HepG2 (cell line): ENCODE data around the gene ZC3H12A. TPM values are rescaled to one million over a fixed set of nuclear protein-coding genes. Genes with fewer than 3 reads are reported as not detected.

Experiments
- ATAC-seq: fragments of 200-7000 bp; cut with Tn5 transposase; 3 replicates; pipeline ENCODE4 v1.9.1; 2020; ENCODE audit warnings: mild to moderate bottlenecking, moderate library complexity
- BruUV-seq: library from RNA; stranded (reverse); fragments of 400-500 nt; replicated peaks from 2 replicates; lab custom pipeline; 2021; lab: Mats Ljungman, UMichigan
- CTCF ChIA-PET: fragments of 300-600 bp; formaldehyde crosslinking; extraction: SDS; loops from one replicate; lab custom pipeline; 2021; ENCODE audit warnings: low total read pairs, inconsistent platforms, low intra/inter-chr PET ratio; lab: Yijun Ruan, JAX
- POLR2A ChIA-PET: fragments of 350-600 bp; sonication (Branson Sonifier 250); formaldehyde crosslinking; loops from one replicate; lab custom pipeline; 2020; ENCODE audit warnings: antibody characterized with exemption, inconsistent platforms; lab: Yijun Ruan, JAX
- DNase-seq: peaks from one replicate; pipeline ENCODE4 v3.0.0-alpha.2; 2015; ENCODE audit warnings: low spot score
- FAIRE-seq: peaks from 3 replicates; lab custom pipeline; 2011; peaks lifted over from hg19 to GRCh38; lab: Jason Lieb, UNC
- H2AFZ ChIP-seq: one replicate; pipeline ENCODE4 v1.6.1; 2011; ENCODE audit warnings: low read length, inconsistent platforms
- H3K27ac ChIP-seq: fragments of 300-600 bp; 3 replicates; pipeline ENCODE4 v1.8.0; 2011; ENCODE audit warnings: mixed run types, mild to moderate bottlenecking, mixed read lengths, low read length, inconsistent platforms; ENCODE audit not compliant: insufficient read depth; ENCODE audit errors: extremely low read length
- H3K27me3 ChIP-seq, 2 experiments: fragments of 200-600 bp in 1 of 2; 2 replicates in 1 of 2; 3 replicates in 1 of 2; pipeline versions ENCODE4 v1.6.0 to v1.8.0; 2011; ENCODE audit warnings: low read length in 2 of 2, mild to moderate bottlenecking in 2 of 2, moderate library complexity in 2 of 2, inconsistent platforms in 1 of 2; ENCODE audit not compliant: insufficient read depth in 2 of 2, control insufficient read depth in 1 of 2
- H3K36me3 ChIP-seq, 2 experiments: fragments of 200-600 bp in 1 of 2; replicated peaks in 1 of 2; 2 replicates in 1 of 2; 3 replicates in 1 of 2; pipeline versions ENCODE4 v1.5.1 to v1.8.0; 2011; ENCODE audit warnings: low read length in 2 of 2, inconsistent platforms in 1 of 2; ENCODE audit not compliant: insufficient read depth in 2 of 2, control insufficient read depth in 1 of 2
- H3K4me1 ChIP-seq: 2 replicates; pipeline ENCODE4 v1.5.1; 2012; ENCODE audit warnings: low read length, inconsistent platforms; ENCODE audit not compliant: insufficient read depth
- H3K4me2 ChIP-seq: 2 replicates; pipeline ENCODE4 v1.6.0; 2011; ENCODE audit warnings: low read depth, low read length, inconsistent platforms
- H3K4me3 ChIP-seq, 3 experiments: fragments of 200-600 bp in 1 of 3; sonication (generic), shearing (Covaris generic) in 1 of 3; replicated peaks in 1 of 3; 2 replicates each; pipeline ENCODE4 v1.5.1; 2011 to 2016; ENCODE audit warnings: low read length in 3 of 3, inconsistent platforms in 2 of 3, low read depth in 2 of 3, mild to moderate bottlenecking in 2 of 3, control low read depth in 1 of 3, mixed read lengths in 1 of 3; ENCODE audit not compliant: insufficient read depth in 1 of 3
- H3K79me2 ChIP-seq: one replicate; pipeline ENCODE4 v1.6.1; 2011; ENCODE audit warnings: low read length, inconsistent platforms; ENCODE audit not compliant: insufficient read depth
- H3K9ac ChIP-seq: 2 replicates; pipeline ENCODE4 v1.6.0; 2011; ENCODE audit warnings: mild to moderate bottlenecking, low read depth, low read length, inconsistent platforms; ENCODE audit not compliant: insufficient read depth
- H3K9me3 ChIP-seq: 2 replicates; pipeline ENCODE4 v1.5.1; 2012; ENCODE audit warnings: mild to moderate bottlenecking, low read length
- H4K20me1 ChIP-seq: 2 replicates; pipeline ENCODE4 v1.6.0; 2011; ENCODE audit warnings: inconsistent platforms, mild to moderate bottlenecking, low read length, moderate library complexity; ENCODE audit not compliant: insufficient read depth
- CHD2 ChIP-seq: IDR thresholded peaks from 2 replicates; pipeline ENCODE4 v1.6.1; 2011; ENCODE audit warnings: low read depth, low read length, improper control_type of control experiment
- HMG20B ChIP-seq: conservative IDR thresholded peaks from 2 replicates; pipeline ENCODE4 v1.6.1; 2016; ENCODE audit warnings: missing genetic modification reagents, missing compliant biosample characterization
- MBNL3 ChIP-seq: fragments of 250-450 bp; sonication (Bioruptor Pico); conservative IDR thresholded peaks from 2 replicates; pipeline ENCODE4 v1.8.0; 2022; ENCODE audit warnings: mild to moderate bottlenecking, inconsistent platforms
- STAG1 ChIP-seq: sonication (generic); formaldehyde crosslinking; IDR thresholded peaks from 2 replicates; pipeline ENCODE4 v1.4.0; 2020; ENCODE audit warnings: missing genetic modification reagents
- ZNF766 ChIP-seq: sonication (generic); formaldehyde crosslinking; IDR thresholded peaks from 2 replicates; pipeline ENCODE4 v1.5.0; 2020; ENCODE audit warnings: missing genetic modification reagents, borderline replicate concordance
- WGBS: methylation state at CpG from one replicate; pipeline ENCODE4 v1.1.6; 2017; ENCODE audit warnings: low lambda C conversion rate; 5-methylcytosine and 5-hydroxymethylcytosine counted together
- in situ Hi-C: cut with HindIII; loops from 2 replicates; pipeline ENCODE4 v1.10.0; 2017; ENCODE audit warnings: low pct_unique_long_range_greater_than_20kb; ENCODE audit not compliant: extremely low pct_ligation_motif_present
- intact Hi-C: fragments of 100-400 bp; cut with micrococcal nuclease; formaldehyde crosslinking; loops from one replicate; pipeline ENCODE4 v1.10.0; 2022; ENCODE audit not compliant: unreplicated experiment
- polyA plus RNA-seq, 8 experiments: library from polyadenylated mRNA; depleted of rRNA in 3 of 8; stranded (reverse) in 7 of 8; unstranded in 1 of 8; fragments of >200 nt; fragmentation: Illumina TruSeq in 4 of 8; extraction: Trizol in 4 of 8; gene quantifications; 2 replicates each; pipeline versions ENCODE4 v1.2.1 to v1.2.3, GENCODE V29; 2011 to 2016; ENCODE audit warnings: low read depth in 4 of 8, missing spikeins in 1 of 8, mixed read lengths in 1 of 8; ENCODE audit not compliant: insufficient read depth in 1 of 8
- total RNA-seq, 5 experiments: library from RNA; depleted of rRNA; stranded (reverse); fragments of >200 nt; fragmentation: Illumina TruSeq; extraction: Trizol; gene quantifications; 2 replicates each; pipeline ENCODE4 v1.2.3, GENCODE V29; 2016; ENCODE audit warnings: low read depth in 1 of 5
- TF ChIP-seq, protein P1 (sequence below): sonication (generic); formaldehyde crosslinking; IDR thresholded peaks from 2 replicates; pipeline ENCODE4 v1.5.0; 2020; ENCODE audit warnings: mild to moderate bottlenecking, missing genetic modification reagents, moderate library complexity

The ZC3H12A gene
- total and polyA plus RNA-seq, 2 of the 13 experiments (the other 11 are each of a cell fraction or from before 2014, with no cell fraction given), result 6.8 to 13.3 TPM

DNA sequence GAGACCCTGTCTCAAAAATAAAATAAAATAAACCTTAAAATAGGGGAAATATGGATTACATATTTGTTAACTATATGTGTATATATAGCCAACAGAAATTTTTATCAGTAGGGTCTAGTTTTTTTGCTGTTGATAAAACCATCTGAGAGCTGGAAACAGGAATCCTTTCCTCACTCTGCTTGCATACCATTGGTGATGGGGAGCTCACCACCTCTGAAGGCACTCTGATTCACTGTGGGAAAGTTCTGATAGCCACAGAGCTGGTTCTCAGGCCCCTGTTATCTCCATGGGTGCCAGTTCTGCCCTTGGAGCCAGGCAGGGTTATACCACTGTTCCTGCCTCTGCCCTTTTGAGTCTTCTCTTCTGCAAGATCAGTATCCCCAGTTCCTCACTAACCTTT, 17.8 kb upstream of the ZC3H12A start (continued):
- TF ChIP-seq CHD2, result no peak
- no peak for TF ChIP-seq HMG20B
- TF ChIP-seq ZNF766 (CRISPR knock-in tag), result no peak

DNA sequence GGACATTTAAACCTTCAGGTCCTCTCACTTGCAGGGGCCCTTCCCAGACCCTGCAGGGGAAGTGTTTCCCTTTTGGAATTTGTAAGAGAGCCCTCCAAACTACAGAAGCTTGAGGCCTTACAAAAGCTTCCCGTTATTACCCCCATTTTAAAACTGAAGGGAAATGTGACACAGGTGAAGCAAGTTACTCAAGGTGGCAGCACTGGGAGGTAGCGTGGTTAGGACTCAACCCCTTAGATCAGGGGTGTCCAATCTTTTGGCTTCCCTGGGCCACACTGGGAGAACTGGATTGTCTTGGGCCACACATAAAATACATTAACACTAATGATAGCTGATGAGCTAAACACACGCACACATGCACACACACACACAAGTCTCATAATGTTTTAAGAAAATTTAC, 15.8 kb upstream of the ZC3H12A start:
- BruUV-seq, result no TSS peak
- DNase-seq, result no peak
- intact Hi-C loops (no loop called here), in situ Hi-C loops (loop anchor here (5.0 kb wide), 1 partner anchor 224 kb away; no protein-coding TSS in a partner anchor)
- H4K20me1 ChIP-seq, result no peaks in the 10 kb centered on the region
- H3K27ac ChIP-seq, result no peak overlapping the region
- no peaks in the 10 kb centered on the region for H3K36me3 ChIP-seq
- ChIA-PET POLR2A (interaction anchor here (0.9 to 1.5 kb wide), 4 partner anchors 15 to 28 kb away, joined by 3 to 5 read pairs (median 4); no protein-coding TSS in a partner anchor), CTCF (interaction anchor here (1.1 to 1.2 kb wide), 2 partner anchors 21 to 29 kb away, joined by 3 to 9 read pairs; no protein-coding TSS in a partner anchor)
- WGBS, result 48% methylated on average over 3 of the region's 3 CpGs
- no peaks in the 10 kb centered on the region for H3K27me3 ChIP-seq
- FAIRE-seq, result no peak
- no peak overlapping the region for H3K4me2 ChIP-seq
- peaks cover 19% of the 10 kb centered on the region for H3K4me1 ChIP-seq
- no peaks in the 10 kb centered on the region for H3K9me3 ChIP-seq
- H3K4me3 ChIP-seq, result no peak overlapping the region
- no peak overlapping the region for H2AFZ ChIP-seq
- no peaks in the 10 kb centered on the region for H3K79me2 ChIP-seq
- ATAC-seq, result peak; percentile 34; the same call in 2 of the 3 replicates
- TF ChIP-seq STAG1 (CRISPR knock-in tag), result peak; percentile 47
- TF ChIP-seq, protein P1, sequence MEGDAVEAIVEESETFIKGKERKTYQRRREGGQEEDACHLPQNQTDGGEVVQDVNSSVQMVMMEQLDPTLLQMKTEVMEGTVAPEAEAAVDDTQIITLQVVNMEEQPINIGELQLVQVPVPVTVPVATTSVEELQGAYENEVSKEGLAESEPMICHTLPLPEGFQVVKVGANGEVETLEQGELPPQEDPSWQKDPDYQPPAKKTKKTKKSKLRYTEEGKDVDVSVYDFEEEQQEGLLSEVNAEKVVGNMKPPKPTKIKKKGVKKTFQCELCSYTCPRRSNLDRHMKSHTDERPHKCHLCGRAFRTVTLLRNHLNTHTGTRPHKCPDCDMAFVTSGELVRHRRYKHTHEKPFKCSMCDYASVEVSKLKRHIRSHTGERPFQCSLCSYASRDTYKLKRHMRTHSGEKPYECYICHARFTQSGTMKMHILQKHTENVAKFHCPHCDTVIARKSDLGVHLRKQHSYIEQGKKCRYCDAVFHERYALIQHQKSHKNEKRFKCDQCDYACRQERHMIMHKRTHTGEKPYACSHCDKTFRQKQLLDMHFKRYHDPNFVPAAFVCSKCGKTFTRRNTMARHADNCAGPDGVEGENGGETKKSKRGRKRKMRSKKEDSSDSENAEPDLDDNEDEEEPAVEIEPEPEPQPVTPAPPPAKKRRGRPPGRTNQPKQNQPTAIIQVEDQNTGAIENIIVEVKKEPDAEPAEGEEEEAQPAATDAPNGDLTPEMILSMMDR (CRISPR knock-in tag), result 0 out of 2 replicates have a peak, but pooled peaks have one; percentile 36
- no peak for TF ChIP-seq MBNL3 (CRISPR knock-in tag)
- H3K9ac ChIP-seq, result no peak overlapping the region
